H54 (cell line): ENCODE results near the gene SCAPER.
"Not testable (repeated sequence)": the region's sequence is repeated elsewhere in the genome, so short reads cannot be mapped to it uniquely, and the experiment has no call there.

Experiments used
- DNase-seq: peaks from one replicate; pipeline ENCODE4 v3.0.0; 2011; ENCODE audit warnings: low spot score, mixed read lengths; ENCODE audit not compliant: insufficient read length
- FAIRE-seq: peaks from 3 replicates; lab custom pipeline; 2011; peaks lifted over from hg19 to GRCh38; lab: Jason Lieb, UNC
- POLR2A ChIP-seq: IDR thresholded peaks from 2 replicates; pipeline ENCODE4 v1.6.1; 2011; ENCODE audit warnings: low read depth, mild to moderate bottlenecking, low read length

The SCAPER gene

DNA sequence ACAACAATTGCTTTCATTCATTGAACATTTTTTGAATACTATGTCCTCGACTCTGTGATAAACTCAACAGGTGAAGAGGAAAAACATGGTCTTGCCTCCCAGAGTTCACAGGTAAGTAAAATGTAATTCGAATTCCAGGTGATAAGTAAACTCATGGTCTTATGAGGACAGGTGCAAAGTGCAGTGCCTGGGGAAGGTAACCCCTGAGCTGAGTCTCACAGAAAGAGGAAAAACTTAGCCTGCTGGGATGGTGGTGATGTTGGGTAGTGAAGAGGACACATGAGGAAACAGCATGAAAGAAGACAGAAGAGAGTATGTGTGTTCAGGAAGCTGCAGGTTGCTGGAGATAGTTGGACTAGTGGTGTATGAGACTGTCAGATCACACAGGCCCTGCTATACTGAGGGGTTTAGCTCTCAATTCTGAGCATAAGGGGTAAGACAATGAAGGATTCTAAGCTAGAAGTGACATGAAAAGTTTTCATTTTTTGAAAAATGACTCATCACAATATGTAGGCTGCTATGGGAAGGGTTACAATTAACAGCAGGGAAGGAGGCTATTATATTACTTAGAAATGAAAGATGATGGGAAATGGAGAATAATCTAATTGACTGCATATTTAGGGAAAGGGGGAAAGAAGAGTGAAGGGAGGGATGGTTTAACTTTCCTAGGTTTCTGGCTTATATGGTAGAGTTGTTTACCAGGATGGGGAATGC is 457.3 kb downstream of the SCAPER start:
- no peak for TF ChIP-seq POLR2A
- FAIRE-seq (no peak), DNase-seq (no peak)

DNA sequence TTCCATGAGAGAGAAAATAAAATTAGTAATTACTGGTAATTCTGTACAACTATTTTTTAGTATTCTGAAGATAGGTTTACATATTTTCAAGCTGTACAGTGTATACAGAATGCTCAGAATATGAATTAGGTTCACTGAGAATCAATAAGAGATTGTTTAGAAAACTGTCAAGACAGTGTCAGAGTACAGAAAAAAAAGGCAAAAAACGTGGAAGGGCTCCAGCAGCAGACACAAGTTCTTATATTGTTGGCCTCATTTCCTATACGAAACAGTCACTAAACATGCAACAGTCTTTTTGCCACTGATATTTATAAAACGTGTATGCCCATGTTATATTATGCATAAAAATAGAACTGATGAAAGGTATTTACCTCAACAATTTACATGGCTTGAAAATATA is 464.7 kb downstream of the SCAPER start:
- FAIRE-seq = no peak
- DNase-seq = no peak
- TF ChIP-seq POLR2A = no peak

DNA sequence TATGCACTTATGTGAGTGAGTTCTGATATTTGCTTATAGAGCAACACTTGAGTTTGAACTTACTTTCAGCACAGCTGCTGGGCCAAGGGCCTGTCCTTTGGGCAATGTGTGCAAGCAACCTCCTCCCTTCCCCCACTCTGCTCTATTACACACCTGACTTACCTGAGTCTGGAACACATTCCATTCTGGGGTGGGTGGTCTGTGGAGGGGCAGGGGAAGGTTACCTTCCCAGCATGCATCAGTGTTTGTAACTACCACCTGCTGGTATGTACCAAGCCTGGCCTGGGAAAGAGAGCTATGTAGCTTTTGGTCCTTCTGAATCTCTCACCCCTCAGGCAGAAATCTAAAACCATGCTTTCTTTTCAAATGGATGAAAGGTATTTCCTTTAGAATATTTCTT is 465.6 kb downstream of the SCAPER start:
- FAIRE-seq (no peak), DNase-seq (no peak)
- TF ChIP-seq POLR2A = no peak

DNA sequence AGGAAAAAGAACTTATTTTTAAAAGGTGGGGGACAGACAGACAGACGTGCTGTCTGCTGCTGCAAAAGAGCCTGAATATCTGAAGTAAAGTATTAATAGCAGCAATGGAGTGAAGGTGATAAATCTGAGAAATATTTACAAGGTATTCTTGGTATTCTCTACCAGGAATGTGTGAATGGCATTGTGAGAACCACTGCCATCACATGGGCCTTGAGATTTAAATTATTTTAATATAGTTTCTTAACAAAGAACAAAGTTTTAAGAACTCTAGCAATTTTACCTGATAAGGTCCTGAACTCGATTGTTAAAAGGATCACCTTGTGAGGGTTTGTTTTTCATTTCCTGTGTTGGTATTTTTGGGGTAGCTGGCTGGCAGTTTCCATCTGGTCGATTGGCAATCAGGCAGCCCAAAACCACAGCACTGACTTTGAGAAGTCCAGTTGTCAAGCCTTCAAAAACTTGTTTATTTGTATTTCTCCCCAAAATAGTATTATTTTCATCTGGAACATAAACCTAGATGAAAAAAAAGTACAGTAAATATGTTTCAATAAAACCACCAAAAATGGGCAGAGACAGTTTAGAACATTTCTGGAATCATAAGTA is 471.2 kb downstream of the SCAPER start:
- FAIRE-seq (no peak), DNase-seq (no peak)
- TF ChIP-seq POLR2A = no peak

DNA sequence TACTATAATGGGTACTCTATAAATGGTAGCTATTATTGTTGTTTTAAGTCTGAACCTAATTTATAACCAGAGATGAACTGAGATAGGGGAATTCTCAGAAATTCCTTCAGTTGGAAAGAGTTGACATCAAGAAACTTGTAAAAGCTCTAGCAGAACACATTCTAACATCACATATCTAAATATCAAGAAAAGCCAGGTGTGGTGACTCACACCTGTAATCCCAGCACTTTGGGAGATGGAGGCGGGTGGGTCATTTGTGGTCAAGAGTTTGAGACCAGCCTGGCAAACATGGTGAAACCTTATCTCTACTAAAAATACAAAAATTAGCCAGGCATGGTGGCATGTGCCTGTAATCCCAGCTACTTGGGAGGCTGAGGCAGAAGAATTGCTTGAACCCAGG is 472.1 kb downstream of the SCAPER start:
- FAIRE-seq, DNase-seq: not testable (repeated sequence)

DNA sequence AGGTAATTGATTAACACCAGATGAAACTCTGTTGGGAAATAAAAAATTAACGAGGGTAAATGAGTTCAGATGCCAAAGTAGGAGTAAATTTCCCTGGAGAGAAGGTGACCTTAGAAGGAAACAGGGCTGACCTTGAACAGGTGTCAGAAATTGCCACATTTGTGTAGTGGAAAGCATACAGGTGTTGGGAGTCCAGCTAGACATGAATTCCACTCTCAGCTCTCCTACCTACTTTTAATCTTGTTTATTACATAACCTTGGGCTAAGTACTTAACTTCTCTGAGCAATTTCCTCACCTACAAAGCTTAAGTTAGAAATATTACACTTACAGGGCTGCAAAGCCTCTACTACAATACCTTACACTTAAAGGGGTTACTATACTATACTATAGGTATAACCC is 472.5 kb downstream of the SCAPER start:
- DNase-seq (no peak), FAIRE-seq (no peak)
- TF ChIP-seq POLR2A = no peak

DNA sequence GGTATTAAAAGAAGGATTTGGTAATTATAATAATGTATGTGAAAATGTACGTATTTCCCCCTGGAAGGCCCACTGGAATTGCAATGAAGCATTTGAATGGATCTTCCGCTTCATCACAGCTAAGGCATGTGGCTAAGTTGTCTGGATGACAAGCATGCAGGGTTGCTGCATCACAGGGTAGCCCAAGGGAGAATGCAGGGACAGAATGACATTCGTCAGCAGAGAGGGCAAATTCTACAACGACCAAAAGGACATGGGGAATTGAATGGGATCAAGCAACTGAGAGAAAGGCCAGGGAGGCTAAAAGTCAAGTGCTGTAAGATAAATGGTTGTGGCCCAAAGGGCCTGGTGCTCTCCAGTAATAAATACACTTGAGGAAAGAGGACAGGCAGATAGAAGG is 473.2 kb downstream of the SCAPER start:
- DNase-seq (no peak), FAIRE-seq (no peak)
- TF ChIP-seq POLR2A = no peak

DNA sequence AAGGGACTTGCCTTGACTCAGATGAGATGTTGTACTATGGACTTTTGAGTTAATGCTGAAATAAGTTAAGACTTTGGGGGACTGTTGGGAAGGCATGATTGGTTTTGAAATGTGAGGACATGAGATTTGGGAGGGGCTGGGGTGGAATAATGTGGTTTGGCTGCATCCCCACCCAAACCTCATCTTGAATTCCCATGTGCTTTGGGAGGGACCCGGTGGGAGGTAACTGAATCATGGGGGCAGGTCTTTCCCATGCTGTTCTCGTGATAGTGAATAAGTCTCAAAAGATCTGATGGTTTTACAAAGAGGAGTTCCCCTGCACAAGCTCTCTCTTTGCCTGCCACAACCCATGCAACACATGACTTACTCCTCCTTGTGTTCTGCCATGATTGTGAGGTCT is 474.4 kb downstream of the SCAPER start:
- FAIRE-seq, DNase-seq: not testable (repeated sequence)

DNA sequence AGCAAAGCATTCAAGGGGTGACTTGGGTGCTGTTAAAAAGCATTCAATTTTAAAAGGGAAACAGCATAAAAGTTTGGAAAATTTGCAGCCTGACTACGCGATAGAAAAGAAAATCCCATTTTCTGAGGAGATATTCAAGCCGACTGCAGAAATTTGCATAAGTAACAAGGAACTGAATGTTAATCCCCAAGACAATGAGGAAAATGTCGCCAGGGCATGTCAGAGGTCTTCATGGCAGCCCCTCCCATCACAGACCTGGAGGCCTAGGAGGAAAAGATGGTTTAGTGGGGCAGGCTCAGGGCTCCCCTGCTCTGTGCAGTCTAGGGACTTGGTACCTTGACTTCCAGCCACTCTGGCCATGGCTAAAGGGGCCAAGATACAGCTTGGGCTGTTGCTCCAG is 475.5 kb downstream of the SCAPER start:
- TF ChIP-seq POLR2A = no peak
- no peak for DNase-seq
- FAIRE-seq = no peak

DNA sequence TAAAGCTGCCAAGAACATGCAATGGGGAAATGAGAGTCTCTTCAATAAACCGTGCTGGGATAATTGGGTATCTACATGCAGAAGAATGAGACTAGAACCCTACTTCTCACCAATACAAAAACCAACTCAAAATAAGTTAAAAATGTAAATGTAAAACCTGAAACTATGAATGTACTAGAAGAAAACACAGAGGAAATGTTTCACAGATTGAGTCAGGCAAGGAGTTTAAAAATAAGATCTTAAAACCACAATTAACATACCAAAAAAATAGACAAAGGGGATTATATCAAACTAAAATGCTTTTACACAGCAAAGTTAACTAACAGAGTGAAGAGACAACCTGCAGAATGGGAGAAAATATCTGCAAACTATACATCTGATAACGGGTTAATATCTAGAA is 478.2 kb downstream of the SCAPER start:
- no peak for TF ChIP-seq POLR2A
- no peak for DNase-seq
- no peak for FAIRE-seq

DNA sequence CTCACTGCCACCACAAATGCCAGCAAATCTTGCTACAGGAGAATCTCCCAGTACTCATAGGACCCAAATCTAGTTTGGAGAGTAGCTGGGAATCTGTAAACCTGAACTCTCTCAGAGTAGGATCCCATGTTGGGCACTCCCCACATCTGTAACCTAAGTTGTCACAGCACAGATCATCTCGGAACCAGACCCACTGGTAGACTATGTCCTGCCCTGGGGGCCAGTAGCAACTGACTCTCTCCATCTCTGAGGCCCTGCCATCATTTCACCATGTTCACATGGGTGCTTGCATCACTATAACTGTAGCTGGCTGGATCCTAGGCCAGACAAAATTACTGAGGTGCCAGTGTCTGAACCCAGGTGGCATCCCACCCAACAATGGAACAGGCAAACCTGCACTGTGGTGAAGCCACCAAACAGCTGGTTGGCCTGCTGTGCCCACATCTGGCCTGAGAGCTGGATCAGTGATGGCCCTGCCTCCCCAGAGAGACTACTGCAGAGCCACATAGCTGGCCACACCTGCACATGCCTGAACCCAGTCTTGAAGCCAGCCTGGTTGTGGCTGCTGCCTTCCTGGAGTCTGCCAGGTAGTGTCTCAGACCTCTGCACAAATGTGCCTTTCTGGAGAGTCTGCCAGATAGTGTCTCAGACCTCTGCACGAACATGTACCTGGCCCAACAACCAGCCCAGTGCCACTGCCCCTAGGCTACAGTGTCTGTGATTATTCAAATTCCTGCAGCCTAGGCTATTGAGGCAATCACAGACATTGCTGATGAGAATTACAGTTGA is 486.6 kb downstream of the SCAPER start:
- FAIRE-seq = no peak
- no peak for DNase-seq
- TF ChIP-seq POLR2A = no peak

DNA sequence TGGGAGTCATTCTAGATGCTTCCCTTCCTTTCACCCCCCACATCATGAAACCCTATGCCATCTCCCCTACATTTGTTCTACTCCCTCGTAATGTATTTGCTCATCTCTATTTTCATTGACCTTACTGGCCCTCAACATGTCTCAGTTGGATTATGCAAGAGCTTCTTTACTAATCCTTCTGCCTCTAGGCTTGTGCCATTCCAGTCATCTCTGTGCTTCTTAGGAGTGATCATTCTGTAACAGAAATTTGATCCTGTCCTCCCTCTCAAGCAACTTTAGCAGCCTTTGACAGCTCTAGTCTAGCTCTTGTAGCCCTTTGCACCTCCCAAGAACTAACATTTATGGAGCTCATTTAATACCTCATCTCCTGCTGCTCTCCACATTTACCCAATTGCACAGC is 503.9 kb downstream of the SCAPER start:
- DNase-seq = no peak
- no peak for FAIRE-seq
- TF ChIP-seq POLR2A = no peak

DNA sequence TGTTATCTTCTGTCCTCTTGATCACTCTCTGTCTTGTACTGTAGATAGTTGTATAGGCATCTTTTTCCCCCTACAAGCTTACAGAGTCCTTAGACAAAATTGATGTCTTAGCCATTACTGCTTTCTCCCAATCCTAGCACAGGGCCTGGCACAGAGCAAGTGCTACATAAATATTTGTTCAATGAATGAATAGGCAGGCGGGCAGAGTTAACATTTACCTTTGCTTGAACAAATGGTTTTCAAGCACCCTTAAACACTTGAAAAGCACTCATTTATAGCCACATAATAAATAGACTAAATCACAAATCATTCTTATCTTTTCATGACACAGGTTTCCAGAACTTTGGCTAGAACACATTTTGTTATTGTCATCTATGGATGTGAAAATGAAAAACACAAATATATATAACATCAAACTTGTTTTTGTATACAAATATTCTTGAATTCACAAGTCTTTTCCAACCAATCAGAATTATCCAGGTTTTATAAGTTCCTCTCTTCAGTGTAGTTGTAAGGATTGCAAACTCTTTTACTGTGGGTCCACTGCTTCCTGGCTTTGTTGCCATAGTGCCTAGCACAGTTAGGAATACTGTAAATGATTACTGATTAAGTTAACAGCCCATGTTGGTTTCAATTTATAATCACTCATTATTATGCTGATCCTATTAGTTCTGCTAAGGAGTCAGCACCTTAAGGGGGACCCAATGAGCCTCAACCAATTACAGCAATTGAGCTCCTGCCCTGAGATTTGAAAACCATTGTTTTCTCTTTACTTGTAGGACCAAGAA is 506.6 kb downstream of the SCAPER start:
- no peak for TF ChIP-seq POLR2A
- DNase-seq (no peak), FAIRE-seq (no peak)

DNA sequence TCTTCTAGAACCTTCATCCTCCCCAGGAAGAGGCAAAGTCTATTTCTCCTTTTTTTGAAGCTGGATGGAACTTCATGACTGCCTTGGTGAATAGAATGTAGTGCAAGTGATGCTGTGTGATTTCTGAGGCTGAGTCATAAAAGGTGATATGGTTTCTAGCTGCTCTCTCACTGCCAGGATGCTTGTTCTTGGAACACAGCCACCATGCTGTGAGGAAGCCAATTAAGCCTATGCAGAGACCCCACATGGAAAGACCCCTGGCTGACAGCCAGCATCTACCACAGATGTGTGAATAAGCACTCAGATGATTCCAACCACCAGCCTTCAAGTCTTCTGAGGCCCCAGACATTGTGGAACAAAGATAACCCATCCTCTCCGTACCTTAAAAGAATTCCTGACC is 511.5 kb downstream of the SCAPER start:
- FAIRE-seq (no peak), DNase-seq (no peak)
- no peak for TF ChIP-seq POLR2A
